Astrocyte (in vitro differentiated cells and primary cell): Measurements from ENCODE around the gene APPBP2. TPM values are rescaled to one million over a fixed set of nuclear protein-coding genes. Genes with fewer than 3 reads are reported as not detected.

Source experiments
- DNase-seq: peaks from one replicate; pipeline ENCODE4 v3.0.0-alpha.2; 2010; ENCODE audit warnings: low read depth
- FAIRE-seq: peaks from 2 replicates; lab custom pipeline; 2011; peaks lifted over from hg19 to GRCh38; lab: Jason Lieb, UNC
- H2AFZ ChIP-seq: 2 replicates; pipeline ENCODE4 v1.6.0; 2012; ENCODE audit warnings: low read depth, low read length, inconsistent platforms
- H3K27ac ChIP-seq: 2 replicates; pipeline ENCODE4 v1.5.1; 2011; ENCODE audit warnings: low read depth, low read length, inconsistent platforms
- H3K27me3 ChIP-seq: 2 replicates; pipeline ENCODE4 v1.6.0; 2011; ENCODE audit warnings: low read length, inconsistent platforms; ENCODE audit not compliant: insufficient read depth
- H3K36me3 ChIP-seq: 2 replicates; pipeline ENCODE4 v1.5.1; 2011; ENCODE audit warnings: low read length, inconsistent platforms; ENCODE audit not compliant: insufficient read depth
- H3K4me1 ChIP-seq: 2 replicates; pipeline ENCODE4 v1.5.1; 2011; ENCODE audit warnings: low read length, inconsistent platforms; ENCODE audit not compliant: insufficient read depth
- H3K4me2 ChIP-seq: 2 replicates; pipeline ENCODE4 v1.6.0; 2012; ENCODE audit warnings: low read length, inconsistent platforms
- H3K4me3 ChIP-seq: 2 replicates; pipeline ENCODE4 v1.5.1; 2011; ENCODE audit warnings: low read depth, mild to moderate bottlenecking, low read length, inconsistent platforms; ENCODE audit not compliant: insufficient read depth
- H3K79me2 ChIP-seq: 2 replicates; pipeline ENCODE4 v1.6.0; 2012; ENCODE audit warnings: mild to moderate bottlenecking, low read length, inconsistent platforms; ENCODE audit not compliant: insufficient read depth
- H3K9ac ChIP-seq: 2 replicates; pipeline ENCODE4 v1.6.0; 2012; ENCODE audit warnings: mild to moderate bottlenecking, low read length, inconsistent platforms
- H3K9me3 ChIP-seq: 2 replicates; pipeline ENCODE4 v1.5.1; 2012; ENCODE audit warnings: low read depth, mild to moderate bottlenecking, low read length, inconsistent platforms; ENCODE audit not compliant: insufficient read depth
- H4K20me1 ChIP-seq: 2 replicates; pipeline ENCODE4 v1.6.0; 2012; ENCODE audit warnings: low read length, inconsistent platforms; ENCODE audit not compliant: insufficient read depth
- H3K27ac Mint-ChIP-seq: one replicate; pipeline ENCODE4 v1.8.0; 2021; ENCODE audit warnings: mild to moderate bottlenecking, mixed read lengths; ENCODE audit not compliant: unreplicated experiment
- H3K27me3 Mint-ChIP-seq: one replicate; pipeline ENCODE4 v1.8.0; 2021; ENCODE audit warnings: low read depth, mixed read lengths; ENCODE audit not compliant: unreplicated experiment
- H3K36me3 Mint-ChIP-seq: one replicate; pipeline ENCODE4 v1.8.0; 2021; ENCODE audit warnings: low read depth, mixed read lengths; ENCODE audit not compliant: unreplicated experiment
- H3K4me1 Mint-ChIP-seq: one replicate; pipeline ENCODE4 v1.8.0; 2021; ENCODE audit warnings: low read depth, mixed read lengths; ENCODE audit not compliant: unreplicated experiment
- H3K4me3 Mint-ChIP-seq: one replicate; pipeline ENCODE4 v1.8.0; 2021; ENCODE audit warnings: mild to moderate bottlenecking, moderate library complexity, mixed read lengths; ENCODE audit not compliant: unreplicated experiment
- H3K9me3 Mint-ChIP-seq: one replicate; pipeline ENCODE4 v1.8.0; 2021; ENCODE audit warnings: mild to moderate bottlenecking, mixed read lengths; ENCODE audit not compliant: unreplicated experiment
- CTCF ChIP-seq: IDR thresholded peaks from 2 replicates; pipeline ENCODE4 v1.5.1; 2011; ENCODE audit warnings: low read depth, mild to moderate bottlenecking, inconsistent platforms, low read length, moderate library complexity; ENCODE audit not compliant: insufficient read depth
- EZH2 ChIP-seq: IDR thresholded peaks from 2 replicates; pipeline ENCODE4 v1.6.1; 2012; ENCODE audit warnings: mild to moderate bottlenecking, low read length, inconsistent platforms; ENCODE audit not compliant: insufficient read depth
- total RNA-seq: library from RNA; stranded (reverse); gene quantifications from 2 replicates; pipeline ENCODE4 v1.2.1, GENCODE V29; 2021

APPBP2 gene
- total RNA-seq, 1 donor from 2014 or later: 53.3 TPM

GRCh38 chr17:60496041-60496440 lies 30.0 kb downstream of the APPBP2 start:
- peaks cover 48% of the 10 kb centered on the region for H3K79me2 ChIP-seq
- TF ChIP-seq EZH2 (no peak), CTCF (no peak)

GRCh38 chr17:60495260-60495659 lies 30.8 kb downstream of the APPBP2 start:
- Histone ChIP-seq H3K9ac (no peak overlapping the region), H3K4me3 (no peak overlapping the region), H2AFZ (no peak overlapping the region), H3K4me2 (no peak overlapping the region), H3K36me3 (peaks cover 39% of the 10 kb centered on the region), H3K27me3 (no peaks in the 10 kb centered on the region), H4K20me1 (peaks cover 22% of the 10 kb centered on the region), H3K27ac (no peak overlapping the region), H3K79me2 (peaks cover 40% of the 10 kb centered on the region), H3K9me3 (peaks cover 9% of the 10 kb centered on the region), H3K4me1 (no peaks in the 10 kb centered on the region)
- Mint-ChIP-seq H3K36me3 (peaks cover 41% of the 10 kb centered on the region), H3K4me1 (no peaks in the 10 kb centered on the region), H3K27me3 (no peaks in the 10 kb centered on the region), H3K27ac (no peak overlapping the region), H3K9me3 (peaks cover 14% of the 10 kb centered on the region), H3K4me3 (no peak overlapping the region)
- TF ChIP-seq CTCF (no peak), EZH2 (no peak)
- no peak for FAIRE-seq
- DNase-seq: no peak

More at GRCh38 chr17:60496041-60496440, 30.0 kb downstream of the APPBP2 start:
- H3K27ac ChIP-seq: no peak overlapping the region
- no peak overlapping the region for H3K4me3 ChIP-seq
- Mint-ChIP-seq H3K27ac (no peak overlapping the region), H3K4me1 (no peaks in the 10 kb centered on the region), H3K4me3 (no peak overlapping the region), H3K27me3 (no peaks in the 10 kb centered on the region), H3K9me3 (peaks cover 6% of the 10 kb centered on the region), H3K36me3 (peaks cover 34% of the 10 kb centered on the region)
- no peak overlapping the region for H3K9ac ChIP-seq
- no peak overlapping the region for H2AFZ ChIP-seq
- no peak for DNase-seq
- H3K4me2 ChIP-seq: no peak overlapping the region
- no peak for FAIRE-seq
- H3K36me3 ChIP-seq: peaks cover 37% of the 10 kb centered on the region
- no peaks in the 10 kb centered on the region for H3K27me3 ChIP-seq
- no peaks in the 10 kb centered on the region for H3K4me1 ChIP-seq
- H3K9me3 ChIP-seq: peaks cover 9% of the 10 kb centered on the region
- peaks cover 27% of the 10 kb centered on the region for H4K20me1 ChIP-seq

- peaks cover 16% of the 10 kb centered on the region for H4K20me1 ChIP-seq
- no peaks in the 10 kb centered on the region for H3K27me3 ChIP-seq
- H3K27ac Mint-ChIP-seq: no peak overlapping the region
- peaks cover 33% of the 10 kb centered on the region for H3K36me3 ChIP-seq
- H3K27me3 Mint-ChIP-seq: no peaks in the 10 kb centered on the region
- H3K4me1 Mint-ChIP-seq: no peaks in the 10 kb centered on the region
- H3K9me3 ChIP-seq: peaks cover 9% of the 10 kb centered on the region
- no peak overlapping the region for H3K4me2 ChIP-seq
- no peak overlapping the region for H3K4me3 Mint-ChIP-seq
- no peak overlapping the region for H3K4me3 ChIP-seq
- H3K4me1 ChIP-seq: no peaks in the 10 kb centered on the region
- H3K79me2 ChIP-seq: peaks cover 27% of the 10 kb centered on the region
- H2AFZ ChIP-seq: no peak overlapping the region
- H3K27ac ChIP-seq: no peak overlapping the region
- H3K9me3 Mint-ChIP-seq: peaks cover 20% of the 10 kb centered on the region
- H3K9ac ChIP-seq: no peak overlapping the region
- FAIRE-seq: no peak
- TF ChIP-seq EZH2: no peak
- TF ChIP-seq CTCF: no peak
- H3K36me3 Mint-ChIP-seq: peaks cover 45% of the 10 kb centered on the region
- no peak for DNase-seq
Observed at GRCh38 chr17:60493847-60494321, 32.2 kb downstream of the APPBP2 start.
